HG03175 (cell line): ENCODE data around the gene ZNF467.

ENCODE experiments used
- ATAC-seq: cut with Tn5 transposase; IDR thresholded peaks from one replicate; pipeline ENCODE4 v1.9.1; 2021; ENCODE audit warnings: mild to moderate bottlenecking, moderate library complexity; ENCODE audit not compliant: unreplicated experiment

ZNF467 gene

DNA sequence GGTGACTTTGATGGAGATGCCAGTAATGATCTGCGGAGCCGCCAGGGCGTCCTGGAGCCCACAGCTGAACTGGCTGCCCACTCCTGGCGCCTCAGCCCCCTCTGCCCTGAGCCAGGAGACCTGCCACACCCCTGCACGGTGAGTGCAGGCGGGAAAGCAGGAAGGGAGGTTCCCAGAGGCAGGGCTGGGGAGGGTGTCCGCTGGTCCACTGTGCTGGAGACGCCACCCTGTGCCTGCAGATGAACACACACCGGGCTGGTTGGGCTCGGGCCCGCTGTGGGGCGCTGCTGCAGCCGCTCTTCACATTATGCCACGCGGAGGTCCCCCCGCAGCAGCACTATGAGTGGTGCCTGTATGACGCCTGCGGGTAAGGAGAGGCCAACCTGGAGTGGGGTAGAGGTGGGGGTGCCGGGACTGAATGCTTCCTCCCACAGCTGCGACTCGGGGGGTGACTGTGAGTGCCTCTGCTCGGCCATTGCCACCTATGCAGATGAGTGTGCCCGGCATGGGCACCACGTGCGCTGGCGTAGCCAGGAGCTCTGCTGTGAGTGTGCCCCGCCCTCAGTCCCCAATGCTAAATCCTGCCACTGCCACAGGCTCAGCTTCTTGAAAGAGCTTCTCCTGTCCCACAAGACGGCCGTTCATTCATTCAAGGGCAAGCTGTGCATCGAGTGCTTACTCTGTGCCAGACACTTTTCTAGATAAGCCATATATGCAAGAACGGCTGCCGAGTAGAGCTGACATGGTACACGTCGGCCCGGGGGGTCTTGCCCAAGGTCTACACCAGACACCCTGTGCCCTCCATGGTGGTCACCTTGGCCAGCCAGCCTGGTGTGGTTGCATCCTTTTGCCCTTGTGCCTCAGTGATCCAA is 14.3 kb upstream of the ZNF467 start:
- ATAC-seq = no peak

DNA sequence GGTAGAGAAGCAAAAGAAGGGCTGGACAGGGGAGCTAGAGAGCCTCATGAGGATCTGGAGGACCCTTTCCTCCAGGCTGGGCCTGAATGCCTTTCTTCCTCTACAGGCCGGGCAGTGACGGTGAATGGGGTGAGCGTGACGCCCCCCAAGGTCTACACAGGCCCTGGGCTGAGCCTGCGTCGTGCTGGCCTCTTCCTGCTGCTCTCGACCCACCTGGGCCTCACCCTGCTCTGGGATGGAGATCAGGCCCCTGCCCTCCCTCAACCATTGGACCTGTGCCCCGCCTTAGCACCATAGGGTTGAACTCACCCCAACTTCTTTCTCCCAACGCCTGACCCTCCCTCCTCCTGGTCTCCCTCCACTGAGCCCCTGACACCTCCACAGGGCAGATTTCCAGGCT is 12.6 kb upstream of the ZNF467 start:
- no peak for ATAC-seq

DNA sequence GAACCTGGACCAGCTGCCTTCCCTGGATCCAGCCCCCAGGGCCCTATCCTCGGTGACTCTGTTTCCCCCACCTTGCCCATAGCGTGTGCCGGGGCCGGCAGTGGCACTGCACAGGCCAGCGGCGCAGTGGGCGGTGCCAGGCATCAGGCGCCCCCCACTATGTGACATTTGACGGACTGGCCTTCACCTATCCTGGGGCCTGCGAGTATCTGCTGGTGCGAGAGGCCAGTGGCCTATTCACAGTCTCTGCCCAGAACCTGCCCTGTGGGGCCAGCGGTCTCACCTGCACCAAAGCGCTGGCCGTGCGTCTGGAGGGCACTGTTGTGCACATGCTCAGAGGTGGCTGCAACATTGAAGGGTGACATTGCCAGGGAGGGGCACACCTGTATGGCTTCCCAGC is 12.0 kb upstream of the ZNF467 start:
- no peak for ATAC-seq

DNA sequence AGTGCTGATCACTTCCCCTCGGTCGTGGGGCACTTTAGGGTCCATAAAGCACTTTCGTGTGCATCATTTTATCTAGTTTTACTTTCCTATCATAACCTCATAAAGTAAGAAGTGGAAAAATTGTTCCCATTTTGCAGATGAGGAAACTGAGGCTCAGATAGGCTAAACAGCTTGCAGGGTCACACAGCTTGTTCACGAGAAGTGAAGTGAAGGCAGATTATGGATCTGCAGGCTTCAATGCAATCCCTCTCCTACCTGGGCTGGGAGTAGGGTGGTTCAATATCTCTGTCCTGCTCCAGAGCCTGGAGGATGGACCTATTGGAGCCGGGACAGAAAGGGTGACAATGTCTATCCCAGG is 10.8 kb upstream of the ZNF467 start:
- no peak for ATAC-seq

DNA sequence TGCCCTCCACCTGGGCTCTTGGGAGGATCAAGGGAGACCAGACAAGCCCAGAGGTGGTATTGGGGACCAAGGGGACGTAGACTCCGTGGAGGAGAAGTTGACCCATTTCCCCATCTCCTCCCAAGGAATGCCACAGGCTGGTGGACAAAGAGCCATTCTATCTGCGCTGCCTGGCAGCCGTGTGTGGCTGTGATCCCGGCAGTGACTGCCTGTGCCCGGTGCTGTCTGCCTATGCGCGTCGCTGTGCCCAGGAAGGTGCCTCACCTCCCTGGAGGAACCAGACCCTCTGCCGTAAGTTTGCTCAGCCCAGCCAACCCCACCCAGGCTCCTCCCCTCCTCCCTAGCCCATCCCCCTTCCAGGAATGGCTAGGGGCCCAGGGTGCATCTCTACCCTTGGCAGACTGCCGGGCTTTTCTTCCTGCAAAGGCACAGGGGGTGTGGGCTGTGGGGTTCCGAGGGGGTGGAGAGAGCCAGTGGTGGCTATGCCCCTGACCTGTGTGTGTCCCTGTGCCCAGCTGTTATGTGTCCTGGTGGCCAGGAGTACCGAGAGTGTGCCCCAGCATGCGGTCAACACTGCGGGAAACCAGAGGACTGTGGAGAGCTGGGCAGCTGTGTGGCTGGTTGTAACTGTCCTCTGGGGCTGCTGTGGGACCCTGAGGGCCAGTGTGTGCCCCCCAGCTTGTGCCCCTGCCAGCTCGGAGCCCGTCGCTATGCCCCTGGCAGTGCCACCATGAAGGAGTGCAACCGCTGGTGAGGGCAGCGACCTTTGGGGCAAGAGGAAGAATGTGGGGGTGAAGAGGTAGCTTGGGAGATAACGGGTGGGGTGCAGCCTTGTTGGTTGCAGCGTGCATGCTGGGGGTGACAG is 10.2 kb upstream of the ZNF467 start:
- ATAC-seq = no peak

DNA sequence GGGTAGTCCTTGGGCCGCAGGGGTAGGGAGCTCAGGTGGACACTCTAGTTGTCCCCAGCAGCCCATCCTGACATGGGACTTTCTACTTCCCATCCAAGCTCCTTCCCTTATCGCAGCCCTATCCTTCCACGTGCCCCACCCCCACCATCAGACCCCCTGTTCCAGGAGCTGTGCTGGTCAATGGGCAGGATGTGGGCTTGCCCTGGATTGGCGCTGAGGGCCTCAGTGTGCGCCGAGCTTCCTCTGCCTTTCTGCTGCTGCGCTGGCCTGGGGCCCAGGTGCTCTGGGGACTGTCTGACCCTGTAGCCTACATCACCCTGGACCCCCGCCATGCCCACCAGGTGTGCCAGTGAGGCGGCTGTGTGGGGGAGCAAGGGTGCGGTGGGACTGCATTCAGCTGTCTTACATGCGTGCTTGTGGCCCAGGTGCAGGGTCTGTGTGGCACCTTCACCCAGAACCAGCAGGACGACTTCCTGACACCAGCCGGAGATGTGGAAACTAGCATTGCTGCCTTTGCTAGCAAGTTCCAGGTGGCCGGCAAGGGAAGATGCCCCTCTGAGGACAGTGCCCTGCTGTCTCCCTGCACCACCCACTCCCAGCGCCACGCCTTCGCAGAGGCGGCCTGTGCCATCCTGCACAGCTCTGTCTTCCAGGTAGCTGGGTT is 9.4 kb upstream of the ZNF467 start:
- ATAC-seq = no peak

DNA sequence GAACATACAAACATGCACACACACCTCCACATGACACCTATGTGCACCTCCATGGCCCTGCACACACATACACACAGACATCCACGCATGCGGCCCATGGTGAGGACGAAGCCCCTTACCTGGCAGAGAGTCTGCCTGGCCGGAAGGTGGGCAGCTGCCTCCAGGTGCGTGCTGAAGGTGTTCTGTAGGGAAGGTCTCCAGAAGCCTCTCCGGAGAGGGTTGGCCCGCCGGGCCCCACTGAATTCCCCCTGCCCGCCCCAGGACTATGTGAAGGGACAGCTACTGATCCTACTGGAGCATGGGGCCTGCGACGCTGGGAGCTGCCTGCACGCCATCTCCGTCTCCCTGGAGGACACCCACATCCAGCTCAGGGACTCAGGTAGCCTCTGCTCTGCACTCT is 8.5 kb upstream of the ZNF467 start:
- ATAC-seq = no peak

DNA sequence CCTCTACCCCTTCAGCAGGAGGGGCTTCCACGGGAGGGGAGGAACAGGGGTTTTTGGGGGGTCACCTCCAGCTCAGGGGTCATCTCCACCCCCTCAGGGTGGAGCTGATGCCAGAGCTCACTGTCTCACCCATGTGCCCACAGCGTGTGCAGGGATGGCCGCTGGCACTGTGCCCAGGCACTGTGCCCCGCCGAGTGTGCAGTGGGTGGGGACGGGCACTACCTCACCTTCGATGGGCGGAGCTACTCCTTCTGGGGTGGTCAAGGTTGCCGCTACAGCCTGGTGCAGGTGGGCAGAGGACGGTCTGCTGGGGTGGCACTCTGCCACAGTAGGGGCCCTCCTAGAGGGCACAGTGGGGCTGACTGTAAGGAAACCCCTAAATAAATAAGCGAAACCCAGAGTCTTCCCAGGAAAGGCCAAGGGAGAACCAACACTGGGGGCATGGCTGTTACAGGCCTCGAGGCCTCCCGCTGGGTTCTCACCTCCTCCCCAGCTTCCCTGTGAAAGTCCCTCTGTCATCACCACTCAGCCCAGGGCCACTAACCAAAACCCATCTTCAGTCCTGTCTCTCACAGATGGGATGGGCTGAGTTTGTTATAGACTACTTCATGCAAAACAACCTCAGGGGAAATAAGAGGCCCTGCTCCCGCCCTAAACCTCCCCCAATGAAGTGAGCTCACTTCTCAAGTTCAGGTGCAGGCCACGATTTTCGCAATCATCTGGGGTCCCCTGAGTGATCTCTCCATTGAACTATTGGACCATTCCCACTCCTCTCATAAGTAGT is 7.4 kb upstream of the ZNF467 start:
- no peak for ATAC-seq

DNA sequence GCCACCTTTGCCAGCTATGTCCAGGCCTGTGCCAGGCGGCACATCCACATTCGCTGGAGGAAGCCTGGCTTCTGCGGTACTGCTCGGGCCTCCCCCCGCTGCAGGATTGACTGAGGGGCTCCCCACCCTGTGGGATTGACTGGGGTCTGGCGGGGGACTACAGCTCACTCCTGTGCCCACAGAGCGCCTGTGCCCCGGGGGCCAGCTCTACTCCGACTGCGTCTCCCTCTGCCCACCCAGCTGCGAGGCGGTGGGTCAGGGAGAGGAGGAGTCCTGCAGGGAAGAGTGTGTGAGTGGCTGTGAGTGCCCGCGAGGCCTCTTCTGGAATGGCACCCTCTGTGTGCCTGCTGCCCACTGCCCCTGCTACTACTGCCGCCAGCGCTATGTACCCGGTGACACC is 6.7 kb upstream of the ZNF467 start:
- no peak for ATAC-seq

DNA sequence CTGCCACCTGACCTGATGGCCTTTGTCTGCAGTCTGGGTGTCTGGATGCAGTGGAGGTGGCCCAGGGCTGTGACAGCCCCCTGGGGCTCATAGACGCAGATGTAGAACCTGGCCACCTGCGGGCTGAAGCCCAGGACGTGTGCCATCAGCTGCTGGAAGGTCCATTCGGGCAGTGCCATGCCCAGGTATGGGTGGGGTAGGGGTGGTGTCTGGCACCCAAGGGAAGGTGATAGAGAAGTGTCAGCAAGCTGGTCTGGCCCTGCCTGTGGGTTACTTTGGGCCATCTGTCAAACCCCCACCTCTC is 6.1 kb upstream of the ZNF467 start:
- ATAC-seq = no peak

DNA sequence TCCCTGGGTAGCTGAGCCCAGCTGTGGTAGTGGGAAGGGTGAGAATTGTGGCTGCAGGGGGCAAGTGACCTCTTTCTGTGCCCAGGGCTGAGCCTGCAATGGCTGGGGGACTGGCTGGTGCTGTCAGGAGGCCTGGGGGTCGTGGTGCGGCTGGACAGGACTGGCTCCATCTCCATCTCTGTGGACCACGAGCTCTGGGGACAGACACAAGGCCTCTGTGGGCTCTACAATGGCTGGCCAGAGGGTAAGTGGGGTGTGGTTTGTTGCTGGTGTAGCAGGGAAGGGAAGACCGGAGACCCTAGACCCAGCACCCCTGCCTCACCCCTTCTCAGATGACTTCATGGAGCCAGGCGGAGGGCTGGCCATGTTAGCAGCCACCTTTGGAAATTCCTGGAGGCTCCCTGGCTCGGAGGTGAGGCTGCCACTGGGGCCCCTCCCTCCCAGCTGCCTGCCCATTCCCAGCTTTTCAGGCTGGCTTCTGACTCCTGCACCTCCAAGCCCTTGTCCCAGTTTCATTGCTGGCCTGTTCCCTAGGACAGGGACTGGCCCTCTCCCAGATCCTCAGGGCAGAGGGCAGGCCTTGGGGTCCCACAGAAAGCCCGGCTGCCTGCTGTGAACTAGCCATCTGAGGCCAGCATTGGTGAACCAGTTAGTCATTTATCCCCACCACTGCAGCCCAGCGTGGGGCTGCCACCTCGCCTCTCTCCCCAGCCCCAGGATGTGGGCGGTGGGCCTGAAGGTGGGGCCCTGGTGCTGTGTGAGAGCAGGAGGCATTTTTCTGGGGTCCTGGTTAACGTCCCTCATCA is 5.5 kb upstream of the ZNF467 start:
- ATAC-seq = no peak

DNA sequence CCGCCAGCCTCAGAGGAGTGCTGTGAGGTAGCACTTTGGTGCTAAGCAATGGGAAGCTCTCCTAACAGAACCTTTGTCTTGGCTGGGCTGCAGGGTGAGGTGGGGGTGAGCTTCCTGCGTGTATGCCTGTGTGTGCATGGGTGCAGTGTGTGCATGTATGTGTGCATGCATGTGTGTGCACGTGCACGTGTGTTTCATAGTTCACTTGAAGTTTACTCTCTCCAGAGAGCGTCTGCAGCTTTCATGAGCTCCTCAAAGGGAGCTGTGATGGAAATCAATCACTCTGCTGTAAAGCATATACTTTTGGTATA is 4.9 kb upstream of the ZNF467 start:
- ATAC-seq = no peak

DNA sequence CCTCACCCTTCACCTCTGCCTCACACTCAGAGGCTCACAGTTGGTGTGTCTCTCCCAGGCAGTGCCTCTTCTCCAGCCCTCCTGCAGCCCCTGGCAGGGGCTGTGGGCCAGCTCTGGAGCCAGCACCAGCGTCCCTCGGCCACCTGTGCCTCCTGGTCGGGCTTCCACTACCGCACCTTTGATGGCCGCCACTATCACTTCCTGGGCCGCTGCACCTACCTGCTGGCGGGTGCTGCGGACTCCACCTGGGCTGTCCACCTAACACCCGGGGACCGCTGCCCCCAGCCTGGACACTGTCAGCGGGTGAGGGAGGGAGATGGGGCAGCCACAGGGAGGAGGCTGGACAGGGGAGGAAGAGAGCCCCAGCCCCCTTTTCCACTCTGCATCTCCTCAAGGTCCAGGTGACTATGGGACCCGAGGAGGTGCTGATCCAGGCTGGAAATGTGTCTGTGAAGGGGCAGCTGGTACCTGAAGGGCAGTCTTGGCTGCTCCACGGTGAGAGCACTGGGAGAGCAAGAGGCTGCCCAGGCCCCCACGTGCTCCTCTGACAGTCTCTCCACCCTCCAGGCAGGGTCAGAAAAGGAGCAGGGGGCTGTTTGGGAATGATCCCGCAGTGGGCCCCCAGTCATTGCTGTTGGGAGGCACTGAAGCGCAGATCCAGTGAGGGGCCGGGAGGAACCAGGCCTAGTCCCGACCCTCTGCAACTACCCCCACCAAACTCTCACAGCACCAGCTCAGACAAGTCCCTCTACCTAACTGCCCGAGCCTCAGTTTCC is 4.4 kb upstream of the ZNF467 start:
- no peak for ATAC-seq

DNA sequence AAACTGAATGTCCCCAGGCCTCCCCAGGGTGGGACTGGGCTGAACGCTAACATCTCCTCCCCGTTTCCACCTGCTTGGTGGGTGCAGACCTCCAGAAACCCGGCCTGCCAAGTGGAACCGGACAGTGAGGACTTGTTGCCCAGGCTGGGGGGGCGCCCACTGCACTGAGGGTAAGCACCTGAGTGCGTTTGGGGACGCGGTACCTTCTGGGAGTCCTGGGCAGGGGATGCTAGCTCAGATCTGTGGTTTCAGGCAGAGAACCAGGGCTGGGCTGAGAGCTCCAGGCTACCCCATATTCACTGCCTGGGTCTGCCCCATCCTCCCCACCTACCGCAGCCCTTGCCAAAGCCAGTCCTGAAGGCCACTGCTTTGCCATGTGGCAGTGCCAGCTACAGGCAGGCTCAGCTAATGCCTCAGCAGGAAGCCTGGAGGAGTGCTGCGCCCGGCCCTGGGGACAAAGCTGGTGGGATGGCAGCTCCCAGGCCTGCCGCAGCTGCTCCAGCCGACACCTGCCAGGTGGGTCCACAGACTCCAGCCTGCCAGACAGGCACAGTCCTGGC is 3.5 kb upstream of the ZNF467 start:
- ATAC-seq = no peak

DNA sequence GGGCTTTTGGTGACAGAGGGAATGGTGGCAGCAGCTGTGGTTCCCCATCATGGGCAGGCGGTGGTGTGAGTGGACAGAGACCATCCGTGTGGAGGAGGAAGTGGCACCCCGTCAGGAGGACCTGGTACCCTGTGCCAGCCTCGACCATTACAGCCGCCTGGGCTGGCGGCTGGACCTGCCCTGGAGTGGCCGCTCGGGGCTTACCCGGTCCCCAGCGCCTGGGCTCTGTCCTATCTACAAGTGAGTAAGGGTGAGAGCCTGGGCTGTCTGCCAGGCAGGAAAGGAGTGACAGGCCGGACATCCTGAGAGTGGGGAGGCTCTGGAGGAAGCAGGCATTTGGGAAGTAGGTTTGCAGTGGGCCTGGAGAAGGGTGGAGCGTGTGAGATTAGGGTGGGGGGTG is 2.9 kb upstream of the ZNF467 start:
- ATAC-seq = no peak

DNA sequence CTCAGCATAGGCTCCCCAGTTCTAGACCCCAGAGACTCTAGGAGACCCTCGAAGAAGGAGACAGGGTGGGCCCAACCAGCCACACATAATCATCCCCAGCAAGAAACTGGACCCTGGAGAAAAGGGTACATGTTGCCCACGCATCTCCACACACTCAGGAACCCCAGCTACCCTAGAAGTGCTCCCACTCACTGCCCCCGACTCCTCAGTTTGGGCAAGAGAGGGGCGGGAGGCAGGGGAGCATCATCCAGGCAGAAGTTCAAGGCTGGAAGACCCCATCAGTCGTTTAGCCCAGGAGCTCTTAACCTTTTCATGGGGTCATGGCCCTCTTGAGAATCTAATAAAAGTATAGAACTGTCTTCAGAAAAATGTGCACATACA is 1.8 kb upstream of the ZNF467 start:
- no peak for ATAC-seq

DNA sequence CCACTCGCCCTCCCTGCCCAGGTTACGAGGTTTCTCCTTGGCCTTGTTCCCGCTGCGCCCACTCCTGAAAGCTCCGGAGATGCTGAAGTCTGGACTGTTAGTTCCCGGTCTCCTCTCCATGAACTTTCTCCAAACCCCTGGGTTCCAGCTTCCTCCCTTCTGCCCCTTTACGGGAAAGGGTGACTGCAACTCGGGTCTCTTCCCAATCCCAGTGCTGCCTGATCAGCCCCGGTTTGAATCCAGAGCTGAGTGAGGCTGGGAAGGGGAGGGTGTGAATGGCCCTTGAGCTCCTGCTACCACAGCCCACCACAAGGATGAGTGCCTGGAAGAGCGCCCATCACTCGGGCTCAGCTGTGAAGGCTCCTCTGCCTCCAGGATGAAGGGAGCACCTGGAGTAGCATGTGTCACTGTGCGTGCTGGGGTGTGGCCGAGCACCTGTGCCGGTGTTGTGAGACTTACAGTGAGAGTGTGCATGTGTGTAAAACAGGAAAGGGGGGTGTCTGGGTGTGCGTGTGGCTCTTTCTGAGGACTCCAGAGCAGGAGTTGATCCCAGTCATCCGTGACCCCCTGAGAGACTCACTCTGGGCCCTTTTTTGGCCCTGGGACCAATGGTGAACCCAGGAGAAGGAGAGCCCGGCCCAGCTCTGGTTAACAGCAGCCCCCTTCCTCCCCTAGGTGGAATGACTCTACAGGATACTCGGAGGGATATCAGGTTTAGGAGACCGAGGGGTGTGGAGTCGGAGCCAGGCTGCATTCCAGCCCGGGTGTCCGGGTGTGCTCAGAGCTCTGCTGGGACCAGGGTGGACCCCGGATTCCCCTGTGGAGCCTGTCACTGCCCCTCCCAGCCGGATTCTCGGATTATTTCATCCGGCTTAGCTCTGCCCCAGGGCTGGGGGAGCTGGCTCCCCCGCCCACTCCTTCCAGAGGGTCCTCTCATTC is 1.1 kb upstream of the ZNF467 start:
- no peak for ATAC-seq

DNA sequence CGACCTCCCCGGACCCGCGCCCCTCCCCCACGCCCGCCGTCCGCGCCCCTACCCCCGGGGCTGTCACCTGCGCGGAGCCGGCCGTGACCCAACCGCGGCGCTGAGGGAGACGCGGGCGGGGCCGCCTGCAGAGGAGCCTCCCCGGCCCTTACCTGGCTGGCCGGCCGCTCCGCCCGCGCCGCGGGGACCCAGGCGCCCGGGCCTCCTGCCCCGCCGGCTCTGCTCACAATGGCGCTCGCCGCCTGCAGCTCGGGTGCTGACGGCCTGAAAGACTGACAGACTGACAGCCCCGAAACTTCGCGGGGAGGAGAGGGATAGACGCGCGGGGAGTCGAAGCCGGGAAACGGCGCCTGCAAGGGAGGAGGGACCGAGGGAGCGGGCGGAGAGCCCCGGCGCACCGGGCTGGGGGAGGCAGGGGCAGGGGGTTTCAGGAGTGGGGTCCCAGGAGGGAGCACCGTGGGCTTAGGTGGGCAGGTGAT is 393 bp downstream of the ZNF467 start:
- ATAC-seq = no peak
